ENCODE measurements around the gene E2F2. TPM values are rescaled to one million over a fixed set of nuclear protein-coding genes. Genes with fewer than 3 reads are reported as not detected.
A peak's percentile ranks its signal among the peaks of the same experiment; 100 is the strongest.

E2F2 gene
- total and polyA plus RNA-seq, 2 of the 13 experiments (the other 11 are each of a cell fraction or from before 2014, with no cell fraction given): 0.65 to 6.6 TPM

- TF ChIP-seq HBP1 (CRISPR knock-in tag; IDR thresholded peaks at IDR 0.05; ENCODE audit: low read depth): no peak
Measured at GRCh38 chr1:23478896-23479665, 52.0 kb downstream of the E2F2 start (continued).

GRCh38 chr1:23477359-23478144 is 53.5 kb downstream of the E2F2 start:
- no peak overlapping the region for H3K9ac ChIP-seq (ENCODE audit: insufficient read depth, low read depth, low read length)
- WGBS (ENCODE audit: low lambda C conversion rate): 83% methylated on average over 10 of the region's 10 CpGs
- in situ Hi-C loops (cut with HindIII; ENCODE audit: extremely low pct_ligation_motif_present, low pct_unique_long_range_greater_than_20kb): no loop called here
- no peaks in the 10 kb centered on the region for H3K27me3 ChIP-seq (ENCODE audit: control insufficient read depth in 1 of 2, insufficient read depth in 2 of 2, low read length in 2 of 2)
- no peak overlapping the region for H3K4me3 ChIP-seq (replicated peaks in 1 of 3; ENCODE audit: insufficient read depth in 1 of 3, low read depth in 2 of 3, low read length in 3 of 3)
- ATAC-seq (no peak), FAIRE-seq (no peak), DNase-seq (ENCODE audit: low spot score) (no peak)
- H4K20me1 ChIP-seq (ENCODE audit: insufficient read depth, low read length): no peaks in the 10 kb centered on the region
- CTCF ChIA-PET (ENCODE audit: low intra/inter-chr PET ratio, low total read pairs): no interaction called here
- H2AFZ ChIP-seq (ENCODE audit: low read length): no peak overlapping the region
- intact Hi-C loops (cut with micrococcal nuclease; ENCODE audit: unreplicated experiment): no loop called here
- H3K9me3 ChIP-seq (ENCODE audit: low read length): no peaks in the 10 kb centered on the region
- no peak overlapping the region for H3K4me2 ChIP-seq (ENCODE audit: low read depth, low read length)
- TF ChIP-seq SP4 (CRISPR knock-in tag; IDR thresholded peaks at IDR 0.05): 0 out of 2 replicates have a peak, but pooled peaks have one; percentile 19
- TF ChIP-seq ZNF770 (CRISPR knock-in tag; IDR thresholded peaks at IDR 0.05): peak; percentile 79
- no peak for TF ChIP-seq ARID4A (CRISPR knock-in tag; IDR thresholded peaks at IDR 0.05; ENCODE audit: borderline replicate concordance)
- TF ChIP-seq ZNF550 (CRISPR knock-in tag; IDR thresholded peaks at IDR 0.05; ENCODE audit: borderline replicate concordance): no peak
- no peak for TF ChIP-seq ZNF749 (CRISPR knock-in tag; IDR thresholded peaks at IDR 0.05; ENCODE audit: borderline replicate concordance)
- TF ChIP-seq ZNF7 (CRISPR knock-in tag; IDR thresholded peaks at IDR 0.05): 0 out of 2 replicates have a peak, but pooled peaks have one; percentile 39
- H3K36me3 ChIP-seq (replicated peaks in 1 of 2; ENCODE audit: control insufficient read depth in 1 of 2, insufficient read depth in 2 of 2, low read length in 2 of 2): no peaks in the 10 kb centered on the region; a peak in 1 of 5 replicates
- peaks cover 58% of the 10 kb centered on the region for H3K79me2 ChIP-seq (ENCODE audit: insufficient read depth, low read length)
- POLR2A ChIA-PET: no interaction called here
- BruUV-seq (replicated peaks): no TSS peak
- H3K4me1 ChIP-seq (ENCODE audit: insufficient read depth, low read length): peaks cover 83% of the 10 kb centered on the region
- H3K27ac ChIP-seq (ENCODE audit: extremely low read length, insufficient read depth, low read length): peak overlapping the region; percentile 21

Measured in HepG2 (cell line).